ENCODE data around the gene SH3BP2.

SH3BP2 gene

GRCh38 chr4:2754848-2755819, 37.8 kb upstream of the SH3BP2 start:
- H3K27ac ChIP-seq (ENCODE audit: poor library complexity, severe bottlenecking): peak overlapping the region; percentile 57
- no peak for ATAC-seq (ENCODE audit: low read depth)

GRCh38 chr4:2755821-2756690, 36.8 kb upstream of the SH3BP2 start, which contains the start of gene TNIP2:
TSS of gene TNIP2 (minus strand) at chr4:2756336. CDS start at chr4:2756289, 47 bp downstream.
- DNase-seq (ENCODE audit: low spot score) (no peak), ATAC-seq (ENCODE audit: low read depth) (peak; percentile 85)

More at GRCh38 chr4:2754848-2755819, 37.8 kb upstream of the SH3BP2 start:
- no peaks in the 10 kb centered on the region for H3K36me3 ChIP-seq (ENCODE audit: low read depth)
- no peak for TF ChIP-seq CTCF (IDR thresholded peaks at IDR 0.05; ENCODE audit: poor library complexity, severe bottlenecking)
- no peaks in the 10 kb centered on the region for H3K9me3 ChIP-seq (ENCODE audit: severe bottlenecking)
- DNase-seq (ENCODE audit: low spot score): no peak
- H3K4me1 ChIP-seq (ENCODE audit: insufficient read depth, poor library complexity, severe bottlenecking): peaks cover 5% of the 10 kb centered on the region
- peak overlapping the region; percentile 67 for H3K4me3 ChIP-seq (ENCODE audit: severe bottlenecking)
- no peaks in the 10 kb centered on the region for H3K27me3 ChIP-seq (ENCODE audit: insufficient read depth, poor library complexity, severe bottlenecking)

GRCh38 chr4:2756691-2757350, 36.1 kb upstream of the SH3BP2 start:
- Histone ChIP-seq H3K27me3 (ENCODE audit: insufficient read depth, poor library complexity, severe bottlenecking) (no peaks in the 10 kb centered on the region), H3K4me3 (ENCODE audit: severe bottlenecking) (peak overlapping the region; percentile 20), H3K36me3 (ENCODE audit: low read depth) (no peaks in the 10 kb centered on the region), H3K4me1 (ENCODE audit: insufficient read depth, poor library complexity, severe bottlenecking) (peaks cover 9% of the 10 kb centered on the region), H3K27ac (ENCODE audit: poor library complexity, severe bottlenecking) (peak overlapping the region; percentile 57), H3K9me3 (ENCODE audit: severe bottlenecking) (no peaks in the 10 kb centered on the region)
- ATAC-seq (ENCODE audit: low read depth): no peak
- no peak for TF ChIP-seq CTCF (IDR thresholded peaks at IDR 0.05; ENCODE audit: poor library complexity, severe bottlenecking)
- no peak for DNase-seq (ENCODE audit: low spot score)

More at GRCh38 chr4:2755821-2756690, 36.8 kb upstream of the SH3BP2 start, which contains the start of gene TNIP2:
- Histone ChIP-seq H3K27me3 (ENCODE audit: insufficient read depth, poor library complexity, severe bottlenecking) (no peaks in the 10 kb centered on the region), H3K9me3 (ENCODE audit: severe bottlenecking) (no peaks in the 10 kb centered on the region), H3K36me3 (ENCODE audit: low read depth) (no peaks in the 10 kb centered on the region), H3K4me3 (ENCODE audit: severe bottlenecking) (peak within 1 kb of the TSS; percentile 67), H3K4me1 (ENCODE audit: insufficient read depth, poor library complexity, severe bottlenecking) (peaks cover 9% of the 10 kb centered on the region), H3K27ac (ENCODE audit: poor library complexity, severe bottlenecking) (peak within 1 kb of the TSS; percentile 57)
- TF ChIP-seq CTCF (IDR thresholded peaks at IDR 0.05; ENCODE audit: poor library complexity, severe bottlenecking): peak; percentile 9

- Histone ChIP-seq H3K27ac (ENCODE audit: poor library complexity, severe bottlenecking) (no peak overlapping the region), H3K36me3 (ENCODE audit: low read depth) (no peaks in the 10 kb centered on the region), H3K9me3 (ENCODE audit: severe bottlenecking) (no peaks in the 10 kb centered on the region), H3K4me1 (ENCODE audit: insufficient read depth, poor library complexity, severe bottlenecking) (peaks cover 9% of the 10 kb centered on the region), H3K4me3 (ENCODE audit: severe bottlenecking) (no peak overlapping the region), H3K27me3 (ENCODE audit: insufficient read depth, poor library complexity, severe bottlenecking) (no peaks in the 10 kb centered on the region)
- ATAC-seq (ENCODE audit: low read depth): no peak
- no peak for DNase-seq (ENCODE audit: low spot score)
- no peak for TF ChIP-seq CTCF (IDR thresholded peaks at IDR 0.05; ENCODE audit: poor library complexity, severe bottlenecking)
These were observed 35.5 kb upstream of the SH3BP2 start for GRCh38 chr4:2757426-2757825.
